CD1c-positive myeloid dendritic cell (primary cell): ENCODE results near the gene BTC.
"Not testable (repeated sequence)": the region's sequence is repeated elsewhere in the genome, so short reads cannot be mapped to it uniquely, and the experiment has no call there.

Experiments used
- DNase-seq: peaks from one replicate; pipeline ENCODE4 v3.0.0-alpha.2; 2016; ENCODE audit errors: extremely low spot score

The BTC gene

GRCh38 chr4:74794382-74795010 lies at the start of gene BTC:
Gene BTC, minus strand, starts transcription at chr4:74794523. Its CDS starts 198 bp downstream, at chr4:74794325.
- DNase-seq, result no peak

DNA sequence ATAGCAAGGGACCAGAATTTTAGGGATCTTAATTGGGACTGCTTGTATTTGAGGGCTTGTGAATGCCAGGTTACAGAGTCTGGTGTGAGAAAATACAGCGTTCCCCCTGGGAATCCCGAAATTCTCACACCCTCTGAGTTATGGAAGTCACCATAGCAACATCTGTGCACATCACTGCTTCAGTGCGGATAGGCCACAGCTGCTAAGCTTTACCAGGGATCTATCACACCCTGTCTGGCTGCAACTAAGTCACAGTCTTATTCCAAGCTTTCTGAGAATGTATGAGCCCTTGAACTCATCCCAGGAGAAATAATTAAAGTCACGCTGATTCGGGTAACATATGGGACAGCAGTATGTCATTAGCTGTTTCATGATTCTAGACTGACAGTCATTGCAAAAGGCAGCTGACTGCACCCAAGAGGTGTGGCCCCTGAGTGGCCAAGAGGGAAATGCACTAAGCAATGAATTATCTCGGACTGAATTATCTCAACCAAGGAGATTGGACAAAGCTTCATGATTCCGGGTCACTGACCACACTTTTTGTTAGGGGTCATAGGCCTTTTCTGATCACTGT lies 46.7 kb upstream of the BTC start:
- DNase-seq, result no peak

DNA sequence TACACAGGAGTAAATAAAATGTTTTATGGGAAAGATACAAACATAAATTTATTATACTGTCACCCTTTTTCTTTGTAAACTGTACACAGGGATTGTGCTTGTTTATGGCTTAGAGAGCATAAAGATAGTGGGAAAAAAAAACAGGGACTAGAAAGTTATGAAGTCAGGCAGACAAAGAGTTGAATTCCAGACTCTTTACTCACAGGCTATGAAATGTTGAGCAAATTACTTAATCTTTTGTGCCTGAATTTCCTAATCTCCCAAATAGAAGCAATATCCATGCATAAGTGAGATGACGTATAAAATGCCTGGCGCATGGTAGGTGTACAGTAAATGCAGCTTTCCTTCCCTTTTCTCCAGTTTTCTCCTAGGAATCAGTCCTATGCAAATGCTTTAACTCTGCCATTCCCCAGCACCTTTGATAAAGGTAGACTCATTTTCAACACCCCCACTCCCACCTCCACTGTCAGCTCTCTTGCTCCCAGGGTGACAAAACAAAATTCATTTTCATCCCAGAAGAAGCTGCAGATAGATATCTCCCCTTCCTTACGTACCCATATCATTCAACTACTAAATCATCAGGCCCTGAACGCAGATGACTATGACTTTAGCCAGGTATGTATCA lies 44.5 kb upstream of the BTC start:
- DNase-seq, result no peak

GRCh38 chr4:74830928-74831327 lies 36.6 kb upstream of the BTC start:
- no peak for DNase-seq

DNA sequence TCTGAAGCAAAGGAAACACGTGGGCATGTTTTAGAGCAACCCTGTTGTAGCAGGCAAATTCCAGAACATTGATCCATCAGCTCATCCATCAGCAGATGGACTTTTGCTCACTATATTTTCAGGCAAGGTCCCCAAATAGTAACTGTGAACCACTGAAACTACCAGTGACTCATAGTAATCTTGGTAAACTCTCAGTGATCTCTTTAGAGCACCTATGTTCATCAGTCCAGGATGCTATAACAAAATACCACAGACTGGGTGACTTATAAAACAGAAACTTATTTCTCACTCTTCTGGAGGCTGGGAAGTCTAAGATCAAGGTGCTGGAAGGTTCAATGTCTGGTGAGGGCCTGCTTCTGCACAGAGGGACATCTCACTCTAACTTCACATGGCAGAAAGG lies 28.9 kb upstream of the BTC start:
- no peak for DNase-seq

DNA sequence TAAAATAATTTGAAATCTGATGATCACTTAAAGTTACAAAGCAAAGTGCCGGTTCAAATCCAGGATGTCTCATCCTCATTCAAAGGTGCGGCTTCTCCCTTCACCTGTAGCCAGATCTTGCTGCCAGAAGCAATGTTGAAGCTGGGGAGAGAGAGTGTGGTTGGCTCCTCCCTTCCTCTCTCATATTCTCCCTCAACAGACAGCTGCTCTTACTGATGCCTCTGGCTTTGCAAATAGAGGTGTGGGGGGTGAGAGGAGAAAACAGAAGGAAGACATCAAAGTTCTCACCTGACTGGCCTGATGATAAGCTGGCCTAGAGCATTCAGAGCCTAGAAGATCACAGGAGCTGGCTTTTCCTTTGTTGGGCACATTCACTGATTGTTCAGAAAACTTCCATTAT lies 28.3 kb upstream of the BTC start:
- DNase-seq, result no peak

DNA sequence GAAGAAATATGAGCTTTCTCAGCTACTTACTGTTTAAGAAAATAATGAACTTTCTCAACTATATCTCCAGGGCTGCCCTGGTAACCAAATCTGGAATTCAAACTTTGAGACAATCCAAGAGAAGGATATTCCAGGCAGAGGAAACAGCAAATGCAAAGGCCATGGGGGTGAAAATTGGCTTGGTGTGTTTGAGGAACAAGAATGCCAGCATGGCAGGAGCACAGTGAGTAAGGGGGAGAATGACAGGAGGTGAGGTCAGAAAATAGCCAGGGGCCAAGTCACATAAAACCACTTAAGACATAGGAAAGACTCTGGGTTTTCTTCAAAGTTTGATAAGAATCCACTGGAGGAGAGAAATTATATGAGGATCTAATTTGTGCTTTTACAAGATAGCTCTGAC lies 27.2 kb upstream of the BTC start:
- no peak for DNase-seq

GRCh38 chr4:74814052-74814451 lies 19.7 kb upstream of the BTC start:
- no peak for DNase-seq

GRCh38 chr4:74812056-74812455 lies 17.7 kb upstream of the BTC start:
- DNase-seq, result not testable (repeated sequence)

DNA sequence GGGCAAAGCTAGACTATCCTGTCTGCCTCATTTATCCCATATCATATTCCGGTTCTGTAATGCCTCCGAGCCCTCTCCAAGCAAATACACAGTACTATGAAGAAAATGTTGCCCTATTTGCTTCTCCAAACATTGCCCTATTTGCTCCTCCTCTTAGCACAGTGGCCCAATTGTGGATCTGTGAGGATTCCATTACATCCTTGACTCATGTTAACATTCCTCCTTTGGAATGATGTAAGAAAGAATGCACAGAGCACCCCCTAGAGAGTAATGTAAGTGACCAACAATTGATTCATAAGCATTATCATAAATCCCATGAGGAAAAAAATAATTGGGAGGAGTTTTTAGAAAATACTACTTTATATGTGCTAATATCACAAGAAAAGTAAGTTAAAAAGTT lies 11.3 kb upstream of the BTC start:
- DNase-seq, result no peak

GRCh38 chr4:74800310-74800709 lies 6.0 kb upstream of the BTC start:
- DNase-seq, result no peak

DNA sequence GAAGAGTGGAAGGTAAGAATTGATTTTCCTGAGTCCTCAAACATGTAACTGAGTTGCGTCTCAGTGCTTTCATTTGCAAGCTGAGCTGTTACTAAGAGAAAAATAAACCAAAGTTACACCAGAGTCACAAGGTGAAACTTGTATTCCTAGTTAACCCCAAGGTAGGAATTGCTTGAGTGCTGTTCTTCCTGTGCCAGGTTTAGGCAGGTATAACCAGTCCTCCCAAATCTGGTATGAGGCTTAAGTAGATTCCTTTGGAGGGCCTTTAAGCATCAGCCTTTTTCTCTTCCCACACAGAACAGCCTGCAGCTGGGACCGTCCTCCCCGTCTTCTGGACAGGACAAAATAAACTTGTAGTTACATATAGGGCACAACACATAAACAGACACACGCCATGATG lies 2.3 kb upstream of the BTC start:
- DNase-seq, result no peak

DNA sequence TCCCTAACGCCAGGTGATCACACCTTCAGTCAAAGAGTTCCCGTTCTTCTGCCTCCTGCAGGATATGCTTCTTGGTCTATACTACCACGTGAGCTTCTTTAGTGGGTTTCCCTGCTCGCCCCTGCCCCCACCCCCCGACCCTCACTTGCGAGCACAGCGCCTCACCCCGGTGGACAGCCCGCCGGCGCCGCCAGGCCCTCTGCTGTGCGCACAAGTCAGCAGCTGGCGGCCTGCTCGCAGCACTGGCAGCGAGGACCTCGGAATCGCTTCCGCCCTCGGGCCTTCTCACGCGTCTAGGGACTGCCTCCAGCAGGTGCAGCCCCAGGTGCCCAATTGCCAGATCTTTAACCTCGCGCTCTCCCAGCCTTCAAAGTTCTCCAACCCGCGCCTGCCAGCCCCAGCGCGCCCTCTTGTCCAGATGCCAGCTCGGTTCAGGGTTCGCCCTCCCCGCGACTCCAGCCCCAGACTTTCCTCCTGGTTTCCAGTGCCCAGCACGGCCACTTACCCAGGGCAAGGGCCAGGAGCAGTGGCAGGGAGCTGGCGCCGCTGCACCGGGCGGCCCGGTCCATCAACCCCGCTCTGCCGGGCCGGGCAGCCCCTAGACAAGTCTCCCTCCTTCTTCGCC lies 454 bp downstream of the BTC start:
- DNase-seq, result no peak

GRCh38 chr4:74790652-74791051 lies 3.7 kb downstream of the BTC start:
- DNase-seq, result no peak

DNA sequence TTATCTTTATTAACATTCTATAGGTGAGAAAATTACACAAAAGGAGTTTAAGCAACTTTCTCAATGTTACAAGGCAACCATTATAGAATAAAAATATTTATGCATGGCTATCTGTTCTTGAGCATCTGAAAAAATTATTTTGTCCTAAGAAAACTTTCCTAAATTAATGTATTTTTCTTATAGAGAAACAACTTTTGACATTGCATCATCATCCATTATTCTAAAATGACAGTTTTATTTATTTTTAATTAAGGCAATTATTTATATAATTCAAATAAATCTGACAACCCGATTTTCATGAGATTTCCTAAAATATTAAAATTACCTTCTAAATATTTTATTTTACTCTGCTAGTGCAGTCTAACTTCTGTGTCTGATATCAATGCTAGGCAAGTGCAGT lies 4.8 kb downstream of the BTC start:
- no peak for DNase-seq

- no peak for DNase-seq
These were observed 16.8 kb downstream of the BTC start for GRCh38 chr4:74777531-74777930.

DNA sequence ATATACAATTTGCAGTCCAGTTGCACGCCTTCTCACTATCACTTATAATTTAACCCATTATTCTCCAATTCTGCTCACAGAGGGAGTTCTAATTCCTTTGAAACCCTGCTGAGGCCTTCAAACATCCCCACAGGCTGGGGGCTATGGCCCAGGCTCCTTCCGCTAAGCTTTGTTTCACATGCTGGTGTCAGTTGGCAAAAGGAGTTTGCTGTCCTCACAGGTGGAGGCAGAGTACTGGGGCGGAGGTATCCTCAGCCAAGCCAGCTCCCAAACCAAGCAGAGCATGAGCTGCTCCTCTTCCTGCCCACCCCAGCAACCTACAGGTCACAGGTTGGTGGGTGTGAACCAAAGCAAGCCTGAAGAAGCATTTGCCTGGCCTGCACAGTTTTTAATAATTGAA lies 21.5 kb downstream of the BTC start:
- DNase-seq, result no peak

GRCh38 chr4:74772106-74772505 lies 22.2 kb downstream of the BTC start:
- DNase-seq, result no peak

- DNase-seq, result no peak
These were observed 24.0 kb downstream of the BTC start for GRCh38 chr4:74770226-74770910.

- DNase-seq, result no peak
These were observed 25.3 kb downstream of the BTC start for GRCh38 chr4:74768857-74769525.

DNA sequence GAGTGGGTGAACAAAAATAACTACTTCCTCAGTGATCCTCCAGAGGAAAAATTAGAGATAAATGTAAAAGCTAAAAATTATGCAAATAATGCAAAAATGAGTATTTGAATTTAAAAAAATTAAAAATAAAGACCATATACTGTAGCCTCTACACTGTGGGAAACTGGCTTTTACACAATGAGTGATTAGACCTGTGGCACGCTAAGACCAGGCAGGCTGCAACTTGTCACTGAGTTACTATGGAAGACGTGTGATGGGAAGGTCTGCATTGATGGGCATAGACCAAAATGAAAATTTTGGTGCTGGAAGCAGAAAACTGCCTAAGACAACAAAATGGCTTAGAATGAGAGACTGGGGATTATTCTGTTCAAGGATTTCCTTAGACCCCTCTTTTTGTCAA lies 30.2 kb downstream of the BTC start:
- DNase-seq, result no peak

GRCh38 chr4:74758551-74759145 lies 35.7 kb downstream of the BTC start:
- DNase-seq, result no peak
